ENCODE results near the gene RNF223. TPM values are rescaled to one million over a fixed set of nuclear protein-coding genes. Genes with fewer than 3 reads are reported as not detected.
A peak's percentile ranks its signal among the peaks of the same experiment; 100 is the strongest.

Gene RNF223
- 0.05 and 0.83 TPM in 2 replicates for total RNA-seq
- not detected for polyA plus RNA-seq (2012)

DNA sequence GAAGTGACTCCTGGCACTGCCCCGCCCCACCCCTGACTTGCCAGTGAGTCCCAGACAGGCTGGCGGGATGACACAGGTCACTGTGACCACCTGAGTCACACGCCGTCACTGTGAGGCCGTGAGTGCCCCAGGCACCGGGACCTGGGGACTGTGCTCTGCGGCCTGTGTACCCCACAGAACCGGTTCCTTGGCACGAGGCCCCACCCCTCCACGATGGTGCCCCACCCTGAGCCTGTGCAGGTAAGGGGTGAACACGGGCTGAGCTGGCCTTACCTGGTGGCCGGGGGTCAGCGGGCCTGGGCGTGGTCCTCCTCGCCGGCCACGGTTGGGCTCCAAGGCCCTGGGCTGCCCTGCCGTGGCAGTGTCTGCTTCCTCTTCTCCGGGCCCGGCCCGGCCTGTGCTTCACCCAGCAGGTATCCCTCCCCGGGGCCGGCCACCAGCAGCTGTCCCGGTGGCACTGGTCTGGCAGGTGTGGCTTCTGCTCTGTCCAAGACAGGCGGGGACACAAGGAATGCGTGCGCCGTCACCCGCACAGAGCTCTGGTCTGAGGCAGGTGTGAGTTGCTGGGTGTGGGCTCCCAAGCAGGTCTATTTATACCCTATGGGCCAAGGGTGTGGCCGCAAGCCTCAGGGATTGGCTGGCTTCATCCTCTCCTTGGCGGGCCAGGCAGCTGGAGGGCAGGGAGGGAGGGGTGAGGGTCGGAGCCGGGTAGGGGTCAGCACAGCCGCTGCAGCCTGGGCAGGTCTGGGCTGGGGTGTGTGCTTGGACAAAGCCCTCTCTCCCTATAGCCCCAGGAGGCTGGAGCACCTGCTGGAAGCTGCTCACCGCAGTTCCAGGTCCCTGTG is at the start of gene RNF223:
TSS of gene RNF223 (minus strand) at position 564 of the 845 bp plus-strand sequence. CDS start 1,740 bp downstream, outside the sequence.
- peak; percentile 87 for DNase-seq (ENCODE audit: low read depth)

DNA sequence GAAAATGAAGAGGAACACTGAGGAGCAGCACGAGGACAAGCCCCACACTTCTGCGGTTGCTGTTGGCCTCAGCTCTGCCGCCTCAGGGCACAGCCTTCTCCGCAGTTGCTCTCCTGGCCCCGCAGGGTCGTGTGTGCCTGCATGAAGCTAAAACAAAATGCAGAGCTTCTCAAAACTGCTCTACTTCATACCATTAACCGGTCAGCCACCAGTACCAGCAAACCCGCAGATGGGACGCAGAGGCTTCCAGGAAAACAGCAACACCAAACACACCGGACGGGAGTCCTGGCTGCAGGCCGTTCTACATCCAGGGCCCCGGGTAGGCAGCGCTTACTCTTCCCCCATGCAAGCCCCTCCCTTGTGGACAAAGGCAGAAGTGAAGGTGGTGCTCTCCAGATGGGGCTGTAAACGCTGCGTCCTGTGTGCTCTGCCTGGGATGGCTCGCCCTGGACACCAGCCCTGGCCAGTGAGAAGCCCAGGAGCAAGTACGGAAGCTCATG is 48.9 kb upstream of the RNF223 start:
- no peak for DNase-seq (ENCODE audit: low read depth)

DNA sequence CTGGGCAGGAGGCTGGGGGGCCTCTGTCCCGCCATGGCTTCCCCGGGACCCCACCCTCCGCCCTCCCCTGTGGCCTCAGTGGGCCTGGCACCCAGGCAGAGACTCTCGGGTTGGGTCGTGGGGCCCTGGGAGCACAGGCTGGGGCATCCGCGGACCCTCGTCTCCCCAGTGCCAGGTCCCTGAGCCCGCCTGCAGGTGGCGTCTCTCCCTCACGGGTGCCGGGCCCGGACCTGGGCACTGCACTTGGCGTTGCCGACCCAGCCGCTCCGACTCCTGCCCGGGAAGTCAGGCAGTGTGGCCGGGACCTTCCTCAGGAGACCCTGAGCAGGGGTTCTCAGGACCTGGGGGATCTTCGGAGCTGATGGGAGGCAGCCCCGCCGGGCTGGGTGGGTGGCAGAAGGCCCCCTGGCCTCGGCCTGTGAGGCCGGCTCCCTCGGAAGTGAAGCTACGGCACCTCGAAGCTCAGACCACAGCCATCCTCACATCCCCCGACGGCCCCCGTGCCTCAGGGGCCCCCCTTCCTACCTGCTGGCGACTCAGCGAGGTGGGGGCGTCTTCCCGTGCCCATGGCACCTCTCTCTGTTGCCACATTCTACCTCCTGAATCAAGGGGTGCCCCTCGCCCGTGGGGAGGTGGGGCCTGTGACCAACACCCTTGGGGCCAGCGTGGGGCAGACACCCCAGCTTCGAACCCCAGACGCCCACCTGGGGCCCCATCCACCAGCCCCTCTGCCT is 48.1 kb upstream of the RNF223 start:
- DNase-seq (ENCODE audit: low read depth): peak; percentile 77

DNA sequence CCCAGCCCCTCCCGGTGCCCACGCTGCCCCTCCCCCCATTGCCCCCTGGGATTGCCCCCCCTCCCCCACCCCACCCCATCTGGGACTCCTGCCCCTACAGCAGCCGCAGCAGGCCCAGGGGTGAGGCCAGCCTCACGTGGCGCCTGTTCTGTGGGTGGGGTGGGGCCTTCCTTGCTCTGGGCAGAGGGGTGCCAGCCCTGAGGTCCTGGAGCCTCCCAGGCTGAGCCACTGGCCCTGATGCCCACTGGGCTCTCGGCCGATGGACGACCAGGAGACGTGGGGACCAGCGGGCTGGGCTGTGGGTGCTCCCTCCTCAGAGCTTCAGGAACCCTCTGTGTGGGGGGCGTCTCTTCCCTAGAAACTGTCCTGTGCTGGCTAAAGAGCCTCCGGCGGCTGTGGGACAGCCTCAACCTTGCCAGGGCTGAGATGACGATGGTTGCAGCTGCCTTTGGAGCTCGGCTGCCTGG is 47.5 kb upstream of the RNF223 start:
- DNase-seq (ENCODE audit: low read depth): no peak

DNA sequence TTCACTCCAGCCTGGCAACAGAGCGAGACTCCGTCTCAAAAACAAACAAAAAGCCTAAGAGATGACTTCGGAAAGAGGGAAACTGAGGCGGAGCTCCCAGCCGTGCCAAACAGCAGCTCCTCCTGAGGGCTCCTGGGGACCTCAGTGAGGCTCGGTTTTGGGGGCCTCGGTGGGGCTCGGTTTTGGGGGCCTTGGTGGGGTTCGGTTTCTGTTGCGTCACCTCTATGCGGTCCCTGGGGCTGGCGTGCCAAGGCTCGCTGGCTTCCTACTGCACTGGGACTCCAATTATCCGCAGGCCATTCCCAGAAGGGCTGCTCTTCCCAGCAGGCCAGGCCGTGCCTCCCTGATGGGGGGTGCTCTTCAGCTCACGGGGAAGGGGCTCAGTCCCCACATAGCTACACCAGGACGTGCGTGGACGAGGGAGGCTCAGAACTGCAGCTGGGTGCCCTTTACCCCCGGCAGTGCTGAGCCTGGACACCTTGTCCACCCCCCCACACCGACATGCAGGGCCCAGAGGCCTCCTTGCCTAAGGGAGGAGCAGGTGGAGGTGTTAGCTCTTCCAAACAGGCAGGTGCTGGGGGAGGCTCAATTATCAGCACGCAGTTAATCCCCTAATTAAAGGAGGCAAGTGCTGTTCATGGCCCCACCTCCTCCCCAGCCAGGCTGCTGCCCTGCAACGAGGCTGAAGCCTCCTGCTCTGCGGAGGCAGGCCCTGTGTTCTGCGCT is 46.9 kb upstream of the RNF223 start:
- DNase-seq (ENCODE audit: low read depth): no peak

DNA sequence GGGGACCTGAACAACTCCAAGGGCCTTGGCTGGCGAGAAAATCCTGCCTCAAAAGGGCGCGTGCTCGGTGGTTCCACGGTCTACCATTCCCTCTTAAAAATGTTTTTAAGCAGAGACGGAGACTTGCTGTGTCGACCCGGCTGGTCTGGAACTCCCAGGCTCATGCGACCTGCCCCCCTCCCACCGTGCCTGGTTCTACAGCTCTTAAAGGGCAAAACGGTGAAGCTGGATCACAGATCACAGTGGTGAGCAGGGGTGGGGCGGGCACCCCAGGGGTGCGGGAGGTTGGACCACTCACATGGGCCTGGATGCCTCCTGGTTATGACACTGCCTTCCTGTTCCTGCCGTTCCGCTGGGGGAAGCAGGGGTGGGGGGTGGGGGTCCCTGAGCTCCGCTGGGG is 46.0 kb upstream of the RNF223 start:
- no peak for DNase-seq (ENCODE audit: low read depth)

DNA sequence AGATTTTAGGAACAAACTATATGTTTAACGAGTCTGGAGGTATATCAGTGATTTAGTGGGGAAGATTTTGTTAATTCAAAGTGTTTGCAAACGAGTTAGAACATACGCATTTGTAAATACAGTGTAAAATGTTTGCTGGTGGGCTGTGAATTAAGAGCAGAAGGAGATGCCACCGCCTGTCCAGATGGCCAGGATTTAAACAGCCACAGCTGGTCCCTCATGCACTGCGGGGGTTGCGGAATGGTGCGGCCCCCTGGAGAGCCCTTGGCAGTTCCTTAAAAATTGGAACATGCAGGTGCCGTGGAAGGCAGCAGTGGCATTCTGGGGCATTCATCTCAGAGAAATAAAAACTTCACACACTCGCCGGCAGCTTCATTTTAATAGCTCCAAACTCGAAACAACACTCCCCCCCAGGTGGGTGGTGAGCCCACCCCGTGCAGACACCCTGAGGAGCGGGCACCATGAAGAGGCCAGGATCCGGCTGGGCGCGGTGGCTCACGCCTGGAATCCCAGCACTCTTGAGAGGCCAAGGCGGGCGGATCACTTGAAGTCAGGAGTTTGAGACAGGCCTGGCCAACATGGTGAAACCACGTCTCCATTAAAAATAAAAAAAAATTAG is 45.3 kb upstream of the RNF223 start:
- DNase-seq (ENCODE audit: low read depth): no peak

DNA sequence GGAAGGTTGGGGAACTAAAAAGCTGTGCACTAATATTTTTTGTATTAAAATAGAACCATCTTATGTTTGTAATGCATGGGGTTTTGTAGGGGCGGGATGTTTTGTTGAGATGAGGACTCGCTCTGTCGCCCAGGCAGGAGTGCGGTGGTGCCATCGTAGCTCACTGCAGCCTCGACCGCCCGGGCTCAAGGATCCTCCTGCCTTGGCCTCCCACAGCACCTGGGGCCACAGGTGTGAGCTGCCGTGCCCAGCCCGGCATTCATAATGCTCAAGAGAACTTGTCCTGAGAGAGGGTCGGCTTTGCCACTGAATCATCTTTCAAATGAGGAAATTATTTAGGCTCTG is 44.7 kb upstream of the RNF223 start:
- DNase-seq (ENCODE audit: low read depth): no peak

DNA sequence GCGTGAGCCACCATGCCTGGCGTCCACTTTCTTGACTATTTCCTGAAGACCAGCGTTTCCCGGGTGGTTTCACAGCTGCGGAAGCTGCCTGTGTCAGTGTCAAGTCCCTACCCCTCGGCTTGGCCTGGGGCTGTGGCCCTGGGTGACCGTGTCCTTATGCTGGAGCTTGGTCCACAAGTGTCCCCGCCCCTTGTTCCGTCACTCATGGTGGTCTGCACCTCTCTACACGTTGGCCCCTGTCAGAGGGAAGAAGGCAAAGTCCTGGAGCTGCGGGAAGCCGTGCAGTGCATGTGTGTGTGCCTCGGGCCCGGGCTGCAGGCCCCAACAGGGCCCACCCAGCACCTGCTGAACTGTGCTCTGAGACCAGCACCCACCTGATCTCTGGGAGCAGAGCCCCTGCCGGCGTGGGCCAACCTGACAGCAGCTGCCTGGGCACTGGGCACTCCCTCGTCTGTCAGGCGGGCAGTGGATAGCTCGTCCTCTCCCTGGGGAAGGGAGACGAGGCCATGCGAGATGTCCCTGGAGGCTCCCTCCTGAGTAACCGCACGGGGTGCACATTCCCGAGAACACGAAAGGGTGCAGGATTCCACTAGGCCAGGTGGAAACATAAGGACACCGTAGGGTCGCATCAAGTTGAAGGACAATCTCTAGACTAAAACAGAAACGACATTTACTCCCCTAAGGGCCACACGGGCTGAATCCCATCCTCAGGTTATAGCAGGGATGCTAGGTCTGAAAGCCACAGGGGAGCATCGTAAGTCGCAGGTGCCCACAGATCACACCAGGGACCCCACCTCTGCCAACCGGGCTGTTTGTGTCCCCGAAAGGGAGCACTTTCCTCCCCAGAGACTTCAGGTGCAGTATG is 44.1 kb upstream of the RNF223 start:
- no peak for DNase-seq (ENCODE audit: low read depth)

DNA sequence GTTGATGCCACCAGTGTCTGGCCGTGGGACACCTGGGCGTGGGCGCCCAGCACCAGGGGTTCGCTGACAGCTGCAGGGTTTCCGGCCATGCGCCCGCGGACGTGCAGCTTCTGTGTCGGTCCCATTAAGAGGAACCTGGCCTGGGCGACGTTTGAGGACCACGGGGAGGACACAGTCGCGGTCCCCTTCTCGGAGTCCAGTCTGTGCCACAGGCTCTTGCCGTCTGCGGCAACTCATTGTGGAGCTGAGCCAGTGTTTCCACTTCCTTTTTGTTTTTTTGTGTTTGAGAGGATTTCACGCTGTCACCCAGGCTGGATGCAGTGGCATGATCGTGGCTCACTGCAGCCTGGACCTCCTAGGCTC is 43.3 kb upstream of the RNF223 start:
- no peak for DNase-seq (ENCODE audit: low read depth)

DNA sequence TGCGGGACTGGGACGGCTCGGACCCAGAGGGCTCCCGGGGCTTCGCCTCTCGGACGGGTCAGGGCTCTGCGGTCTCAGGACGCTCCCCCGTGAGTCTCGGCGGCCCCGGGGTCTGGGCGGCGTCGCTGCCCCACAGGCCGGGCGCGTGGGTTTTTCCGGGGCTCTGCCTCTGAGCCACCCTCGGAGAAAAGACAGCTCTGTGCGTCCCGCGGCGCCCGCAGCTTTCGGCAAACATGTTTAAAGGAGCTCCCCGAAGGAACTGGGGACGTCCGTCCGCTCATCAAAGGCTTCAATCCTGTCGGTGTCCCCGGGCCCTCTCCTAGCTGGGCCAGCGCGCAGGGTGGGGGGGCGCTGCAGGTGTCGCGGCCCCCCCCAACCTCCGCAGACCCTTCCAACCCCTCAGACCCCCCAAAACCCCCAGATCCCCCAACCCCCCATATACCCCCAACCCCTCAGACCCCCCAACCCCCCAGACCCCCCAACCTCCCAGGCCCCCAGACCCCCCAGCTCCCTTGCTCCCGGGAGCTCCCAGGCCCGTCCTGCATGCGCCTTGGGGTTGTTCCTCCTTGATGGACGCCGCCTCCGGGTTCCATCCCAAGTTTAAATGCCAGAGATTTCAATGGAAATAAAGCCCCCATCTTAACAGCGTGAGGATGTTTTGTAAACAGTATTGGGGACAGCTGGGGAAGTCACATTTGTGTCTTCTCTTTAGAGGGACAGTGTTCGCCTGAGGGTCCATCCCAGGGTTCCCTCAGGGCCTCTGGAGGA is 42.8 kb upstream of the RNF223 start:
- no peak for DNase-seq (ENCODE audit: low read depth)

DNA sequence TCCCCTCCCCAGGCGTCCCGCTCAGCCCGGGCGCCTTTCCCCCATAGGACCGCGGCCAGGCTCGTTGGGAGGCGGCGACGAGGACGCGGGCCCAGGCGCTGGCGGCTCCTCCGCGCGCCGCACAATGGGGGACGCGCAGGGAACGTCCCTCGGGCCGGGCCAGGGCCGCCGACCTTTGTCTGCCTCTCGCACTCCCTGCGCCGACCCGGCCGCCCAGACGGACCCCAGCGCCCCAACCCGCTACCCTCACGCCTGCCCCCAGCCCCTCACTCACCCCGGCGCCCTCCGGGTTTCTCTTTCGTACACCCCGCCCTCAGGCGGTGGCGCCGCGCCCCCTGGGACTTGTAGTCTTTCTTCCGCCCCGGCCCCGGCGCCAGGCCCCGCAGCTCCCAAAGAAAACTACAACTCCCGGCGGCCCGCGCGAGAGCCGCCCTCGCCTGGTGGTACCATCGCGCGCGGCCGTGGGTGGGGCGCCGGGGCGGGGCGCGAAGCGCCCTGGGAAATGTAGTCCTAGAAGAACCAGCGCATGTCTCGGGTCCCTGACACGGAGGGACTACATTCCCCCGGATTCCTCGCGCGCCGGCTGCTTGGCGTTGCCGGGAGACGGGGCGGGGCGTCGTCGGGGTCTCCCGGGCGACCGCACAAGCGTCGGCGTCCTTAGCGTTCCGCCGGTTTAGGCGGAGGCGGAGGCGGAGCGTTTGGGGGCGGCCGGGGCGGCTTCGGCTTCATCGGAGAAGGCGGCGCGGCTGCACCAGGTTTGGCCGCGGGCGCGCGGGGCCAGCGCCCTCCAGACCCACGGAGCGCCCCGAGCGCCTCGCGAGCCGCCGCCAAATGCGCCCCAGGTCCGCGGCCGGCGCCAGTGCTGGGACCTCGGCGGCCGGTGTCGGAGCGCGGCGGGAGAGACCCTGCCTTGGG is 41.9 kb upstream of the RNF223 start, which contains the start of gene C1orf159:
TSS of gene C1orf159 (minus strand) at position 304 of the 915 bp plus-strand sequence. CDS start 24,546 bp downstream, outside the sequence.
- DNase-seq (ENCODE audit: low read depth): peak; percentile 99

DNA sequence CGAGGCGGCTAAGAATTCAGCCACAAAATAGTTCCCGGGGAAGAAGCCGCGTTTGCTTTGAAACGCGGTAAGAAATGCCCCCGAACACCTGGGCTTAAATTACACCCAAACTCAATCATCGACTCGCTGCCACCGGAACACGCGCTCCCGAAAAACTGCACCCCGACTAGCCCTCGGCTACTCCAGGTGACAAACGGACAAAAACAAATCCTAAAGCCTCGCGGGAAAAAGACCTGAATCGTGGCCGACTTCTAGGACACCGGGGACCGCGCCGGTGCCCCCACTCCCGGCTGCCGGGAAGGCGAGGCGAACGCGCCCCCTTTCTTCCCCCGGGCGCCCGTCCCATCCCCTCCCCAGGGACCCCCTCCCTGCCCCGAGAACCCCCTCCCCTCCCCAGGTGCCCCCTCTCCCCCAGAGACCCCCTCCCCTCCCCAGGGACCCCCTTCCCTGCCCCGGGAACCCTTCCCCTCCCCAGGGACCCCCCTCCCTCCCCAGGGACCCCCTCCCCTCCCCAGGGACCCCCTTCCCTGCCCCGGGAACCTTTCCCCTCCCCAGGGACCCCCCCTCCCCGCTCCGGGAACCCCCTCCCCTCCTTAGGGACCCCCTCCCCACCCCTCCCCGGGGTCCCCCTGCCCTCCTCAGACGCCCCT is 41.2 kb upstream of the RNF223 start:
- DNase-seq (ENCODE audit: low read depth): no peak

DNA sequence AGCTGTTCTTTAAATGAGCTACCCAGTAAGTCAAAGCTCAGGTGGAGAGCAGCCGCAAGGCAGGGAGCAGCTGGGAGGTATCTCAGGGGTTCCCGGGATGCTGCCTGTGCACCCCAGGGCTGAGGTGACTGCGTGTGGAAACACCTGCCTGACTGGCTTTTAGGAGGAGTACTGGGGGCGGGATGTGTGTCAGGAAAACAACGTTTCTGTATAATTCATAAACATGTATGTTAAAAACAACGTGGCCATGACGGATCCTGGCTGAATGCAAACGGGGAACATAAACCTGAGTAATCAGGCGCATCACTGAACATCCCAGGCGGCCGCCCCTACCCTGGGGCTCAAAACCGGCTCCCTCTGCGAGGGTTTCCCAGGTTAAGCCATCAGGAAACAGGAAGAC is 40.3 kb upstream of the RNF223 start:
- DNase-seq (ENCODE audit: low read depth): no peak

DNA sequence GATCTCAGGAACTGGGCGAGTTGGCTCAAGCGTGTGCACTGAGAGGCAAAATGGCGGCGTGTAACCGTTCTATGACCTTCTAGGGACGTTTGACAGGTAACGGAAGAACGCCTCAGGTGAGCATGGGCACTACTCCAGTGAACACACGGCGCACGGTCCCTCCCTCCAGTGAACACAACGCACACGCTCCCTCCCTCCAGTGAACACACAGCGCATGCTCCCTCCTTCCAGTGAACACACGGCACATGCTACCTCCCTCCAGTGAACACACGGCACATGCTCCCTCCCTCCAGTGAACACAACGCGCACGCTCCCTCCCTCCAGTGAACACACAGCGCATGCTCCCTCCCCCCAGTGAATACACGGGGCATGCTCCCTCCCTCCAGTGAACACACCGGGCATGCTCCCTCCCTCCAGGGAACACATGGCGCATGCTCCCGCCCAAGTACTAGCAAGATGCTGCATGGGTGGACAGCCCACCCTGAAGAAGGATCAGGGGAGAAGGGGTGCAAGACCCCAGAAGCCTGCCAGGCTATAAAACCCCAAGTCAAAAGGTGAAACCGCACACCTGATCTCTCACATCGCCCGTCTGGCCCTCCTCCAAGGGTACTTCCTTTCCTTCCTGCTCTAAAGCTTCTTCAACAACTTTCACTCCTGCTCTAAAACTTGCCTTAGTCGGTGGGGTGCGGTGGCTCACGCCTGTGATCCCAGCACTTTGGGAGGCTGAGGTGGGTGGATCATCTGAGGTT is 38.3 kb upstream of the RNF223 start:
- DNase-seq (ENCODE audit: low read depth): no peak

DNA sequence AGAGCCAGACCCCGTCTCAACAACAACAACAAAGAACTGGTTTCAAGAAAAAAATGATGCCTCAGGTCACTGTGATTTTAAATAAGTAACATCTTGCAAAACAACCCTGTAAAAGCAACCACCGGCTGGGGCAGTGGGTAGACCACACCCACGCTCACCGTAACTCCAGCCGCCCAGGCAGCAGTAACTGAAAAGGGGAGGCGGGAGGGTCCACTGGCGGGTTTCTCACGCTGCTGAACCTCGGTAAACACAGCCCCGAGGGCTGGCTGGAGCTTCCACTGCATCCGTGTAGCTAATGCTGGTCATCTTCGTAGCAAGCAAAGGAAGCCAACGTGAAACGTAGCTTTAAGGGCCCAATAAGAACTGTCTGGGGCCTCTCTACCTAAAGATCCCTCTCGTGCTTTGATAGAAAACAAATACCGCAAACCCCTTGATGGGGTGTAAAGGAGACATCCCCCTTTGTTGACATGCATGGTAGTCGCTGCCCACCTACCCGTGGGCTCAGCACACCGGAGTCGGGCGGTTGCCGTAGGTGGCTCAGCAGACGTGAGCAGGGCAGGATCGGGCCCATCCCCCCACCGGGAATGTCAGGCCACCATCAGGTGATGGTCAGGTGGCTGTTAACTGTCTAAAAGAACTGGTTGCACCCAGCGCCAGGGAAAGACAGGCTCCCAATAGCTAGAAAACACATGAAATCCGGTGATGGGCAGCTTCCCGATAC is 37.6 kb upstream of the RNF223 start:
- DNase-seq (ENCODE audit: low read depth): no peak
